ENCODE data around the gene STX8.

GRCh38 chr17:9202532-9202931 is 373.1 kb downstream of the STX8 start:
- TF ChIP-seq CTCF (IDR thresholded peaks at IDR 0.05; ENCODE audit: low read depth, low read length) (no peak), EZH2phosphoT487 (IDR thresholded peaks at IDR 0.05; ENCODE audit: low read depth) (no peak)
